Prostate gland (tissue), 2 donors: ENCODE measurements around the gene OR12D3. TPM values are rescaled to one million over a fixed set of nuclear protein-coding genes. Genes with fewer than 3 reads are reported as not detected.

Source experiments
- DNase-seq: peaks from one replicate; pipeline ENCODE4 v3.0.0-alpha.2; 2019; ENCODE audit warnings: low spot score
- H3K27ac ChIP-seq, 2 donors: fragments of 200-600 bp; sonication (generic); 2 replicates each; pipeline ENCODE4 v1.5.1; 2017 to 2019
- H3K27me3 ChIP-seq: fragments of 200-600 bp; sonication (generic); replicated peaks from 2 replicates; pipeline ENCODE4 v1.5.1; 2019; ENCODE audit not compliant: insufficient read depth
- H3K36me3 ChIP-seq, 2 donors: fragments of 200-600 bp; sonication (generic); 1 replicate in 1 of 2; 2 replicates in 1 of 2; pipeline versions ENCODE4 v1.5.1 to v1.8.1; 2017 to 2019
- H3K4me1 ChIP-seq: fragments of 200-600 bp; sonication (generic); replicated peaks from 2 replicates; pipeline ENCODE4 v1.5.1; 2019
- H3K4me3 ChIP-seq, 2 donors: fragments of 200-600 bp; sonication (generic); 2 replicates each; pipeline ENCODE4 v1.5.1; 2017 to 2019
- H3K9me3 ChIP-seq: fragments of 200-600 bp; sonication (generic); 2 replicates; pipeline ENCODE4 v1.5.1; 2017
- POLR2A ChIP-seq: fragments of 450-650 bp; IDR thresholded peaks from one replicate; pipeline ENCODE4 v1.6.1; 2016; ENCODE audit warnings: antibody characterized with exemption, mild to moderate bottlenecking
- POLR2AphosphoS5 ChIP-seq: sonication (generic); formaldehyde crosslinking; IDR thresholded peaks from one replicate; pipeline ENCODE4 v1.6.1; 2017; ENCODE audit warnings: antibody characterized with exemption
- WGBS: methylation state at CpG from one replicate; pipeline ENCODE4 v1.1.5; 2018; 5-methylcytosine and 5-hydroxymethylcytosine counted together
- intact Hi-C: fragments of 100-400 bp; cut with DNase I; formaldehyde crosslinking; loops from one replicate; pipeline ENCODE4 v1.14.2; 2022
- total RNA-seq, 2 donors: library from RNA; depleted of rRNA; stranded (reverse); fragments of >200 nt; gene quantifications; one replicate each; pipeline ENCODE4 v1.1.0, GENCODE V29; 2016
- TF ChIP-seq, protein P1 (sequence below), 4 experiments: fragments of 200-600 bp in 2 of 4; fragments of 450-650 bp in 2 of 4; sonication (generic) in 2 of 4; IDR thresholded peaks; 1 replicate in 3 of 4; 2 replicates in 1 of 4; pipeline ENCODE4 v1.5.1; 2016 to 2019; ENCODE audit warnings: antibody characterized with exemption in 4 of 4, mild to moderate bottlenecking in 2 of 4, moderate library complexity in 2 of 4

The OR12D3 gene, protein sequence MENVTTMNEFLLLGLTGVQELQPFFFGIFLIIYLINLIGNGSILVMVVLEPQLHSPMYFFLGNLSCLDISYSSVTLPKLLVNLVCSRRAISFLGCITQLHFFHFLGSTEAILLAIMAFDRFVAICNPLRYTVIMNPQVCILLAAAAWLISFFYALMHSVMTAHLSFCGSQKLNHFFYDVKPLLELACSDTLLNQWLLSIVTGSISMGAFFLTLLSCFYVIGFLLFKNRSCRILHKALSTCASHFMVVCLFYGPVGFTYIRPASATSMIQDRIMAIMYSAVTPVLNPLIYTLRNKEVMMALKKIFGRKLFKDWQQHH
- not detected for total RNA-seq

DNA sequence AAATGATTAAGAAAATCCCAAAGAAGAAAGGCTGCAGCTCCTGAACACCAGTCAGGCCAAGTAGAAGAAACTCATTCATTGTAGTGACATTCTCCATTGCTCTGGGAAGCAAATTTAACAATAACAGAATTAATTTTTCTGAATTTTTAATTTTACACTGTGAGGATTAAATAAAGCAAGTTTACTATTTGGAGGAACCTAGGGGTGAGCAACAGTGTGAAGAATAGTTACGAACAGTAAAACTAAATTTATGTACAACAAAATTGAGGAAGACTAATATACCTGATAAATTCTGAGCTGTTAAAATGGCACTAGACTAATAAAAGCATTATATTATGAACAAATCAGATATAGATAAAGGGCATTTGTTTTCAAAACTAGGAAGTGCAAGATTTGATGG, at the start of gene OR12D3:
Gene OR12D3 (minus strand): TSS at position 101 of the 400 bp plus-strand sequence. CDS start 4 bp downstream, at position 97.
- Histone ChIP-seq H3K27me3 (no peaks in the 10 kb centered on the region), H3K9me3 (no peaks in the 10 kb centered on the region), H3K4me3 (no peak within 1 kb of the TSS), H3K27ac (no peak within 1 kb of the TSS), H3K36me3 (no peaks in the 10 kb centered on the region), H3K4me1 (no peaks in the 10 kb centered on the region)
- 93% methylated on average over 1 of the region's 1 CpG for WGBS
- TF ChIP-seq POLR2A (no peak), POLR2AphosphoS5 (no peak)
- TF ChIP-seq, protein P1, sequence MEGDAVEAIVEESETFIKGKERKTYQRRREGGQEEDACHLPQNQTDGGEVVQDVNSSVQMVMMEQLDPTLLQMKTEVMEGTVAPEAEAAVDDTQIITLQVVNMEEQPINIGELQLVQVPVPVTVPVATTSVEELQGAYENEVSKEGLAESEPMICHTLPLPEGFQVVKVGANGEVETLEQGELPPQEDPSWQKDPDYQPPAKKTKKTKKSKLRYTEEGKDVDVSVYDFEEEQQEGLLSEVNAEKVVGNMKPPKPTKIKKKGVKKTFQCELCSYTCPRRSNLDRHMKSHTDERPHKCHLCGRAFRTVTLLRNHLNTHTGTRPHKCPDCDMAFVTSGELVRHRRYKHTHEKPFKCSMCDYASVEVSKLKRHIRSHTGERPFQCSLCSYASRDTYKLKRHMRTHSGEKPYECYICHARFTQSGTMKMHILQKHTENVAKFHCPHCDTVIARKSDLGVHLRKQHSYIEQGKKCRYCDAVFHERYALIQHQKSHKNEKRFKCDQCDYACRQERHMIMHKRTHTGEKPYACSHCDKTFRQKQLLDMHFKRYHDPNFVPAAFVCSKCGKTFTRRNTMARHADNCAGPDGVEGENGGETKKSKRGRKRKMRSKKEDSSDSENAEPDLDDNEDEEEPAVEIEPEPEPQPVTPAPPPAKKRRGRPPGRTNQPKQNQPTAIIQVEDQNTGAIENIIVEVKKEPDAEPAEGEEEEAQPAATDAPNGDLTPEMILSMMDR (IDR thresholded peaks at IDR 0.05), result no peak
- no peak for DNase-seq
- intact Hi-C loops, result no loop called here

DNA sequence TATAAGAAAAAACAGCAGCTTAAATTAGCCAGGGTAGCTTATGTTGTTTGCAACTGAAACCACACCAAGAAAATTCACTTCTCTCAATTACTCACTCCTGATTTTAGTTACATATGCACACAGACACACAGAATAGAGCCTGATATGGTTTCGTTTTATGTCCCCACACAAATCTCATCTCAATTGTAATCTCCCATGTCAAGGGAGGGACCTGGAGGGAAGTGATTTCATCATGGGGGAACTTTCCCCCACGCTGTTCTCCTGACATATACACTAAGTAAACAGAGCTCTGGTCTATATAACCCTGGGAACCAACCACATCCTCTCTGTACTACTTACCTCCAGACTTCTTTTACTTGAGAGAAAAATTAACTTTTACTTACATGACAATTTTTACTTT, 49.5 kb upstream of the OR12D3 start:
- H3K27ac ChIP-seq, result no peak overlapping the region
- H3K4me1 ChIP-seq, result no peaks in the 10 kb centered on the region
- no peak overlapping the region for H3K4me3 ChIP-seq
- 58% methylated on average over 2 of the region's 2 CpGs for WGBS
- DNase-seq, result no peak
- no peaks in the 10 kb centered on the region for H3K9me3 ChIP-seq
- no peaks in the 10 kb centered on the region for H3K27me3 ChIP-seq
- intact Hi-C loops, result no loop called here
- TF ChIP-seq POLR2A (no peak), POLR2AphosphoS5 (no peak)
- TF ChIP-seq, protein P1 (IDR thresholded peaks at IDR 0.05), result no peak
- H3K36me3 ChIP-seq, result no peaks in the 10 kb centered on the region

DNA sequence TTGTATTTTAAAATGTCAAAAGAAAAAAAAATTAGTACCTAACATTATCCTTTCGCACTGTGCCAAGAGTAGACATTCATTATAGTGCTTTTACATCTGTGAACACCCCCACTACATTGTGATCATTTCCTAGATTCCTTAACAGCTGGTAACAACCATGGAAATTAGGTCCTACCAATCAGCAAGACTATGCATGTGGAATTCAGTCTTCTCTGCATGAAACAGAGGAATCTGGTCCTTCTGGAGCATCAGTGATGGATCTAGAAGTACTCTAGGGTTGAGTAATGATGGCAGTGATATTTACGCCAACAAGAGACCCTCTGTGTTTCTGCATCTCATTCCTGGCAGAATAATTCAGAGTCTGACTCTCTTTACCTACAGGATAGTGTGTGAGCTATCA, 49.1 kb upstream of the OR12D3 start:
- no peak for DNase-seq
- H3K27ac ChIP-seq, result no peak overlapping the region
- H3K4me3 ChIP-seq, result no peak overlapping the region
- intact Hi-C loops, result no loop called here
- no peaks in the 10 kb centered on the region for H3K4me1 ChIP-seq
- H3K36me3 ChIP-seq, result no peaks in the 10 kb centered on the region
- H3K9me3 ChIP-seq, result no peaks in the 10 kb centered on the region
- H3K27me3 ChIP-seq, result no peaks in the 10 kb centered on the region
- WGBS, result 84% methylated on average over 2 of the region's 2 CpGs
- TF ChIP-seq POLR2A (no peak), POLR2AphosphoS5 (no peak)
- TF ChIP-seq, protein P1 (IDR thresholded peaks at IDR 0.05), result no peak

DNA sequence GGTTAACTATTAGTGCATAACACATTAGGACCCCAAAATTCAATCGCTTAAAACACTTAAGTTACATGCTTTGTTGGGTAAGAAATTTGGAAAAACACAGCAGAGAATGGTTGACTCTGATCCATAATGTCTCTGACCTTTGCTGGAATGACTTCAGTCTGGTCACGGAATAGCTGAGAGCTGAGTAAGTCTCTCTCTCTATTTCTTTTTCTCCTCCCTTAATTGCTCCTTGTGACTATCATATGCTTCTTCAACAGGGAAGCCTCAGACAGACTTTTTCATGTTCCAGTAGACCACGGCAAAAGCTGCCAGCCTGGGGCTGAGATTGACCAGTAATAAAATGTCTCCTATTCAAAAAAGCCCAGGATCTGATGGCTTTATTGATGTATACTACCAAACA, 44.4 kb upstream of the OR12D3 start:
- Histone ChIP-seq H3K36me3 (no peaks in the 10 kb centered on the region), H3K9me3 (no peaks in the 10 kb centered on the region), H3K4me3 (no peak overlapping the region), H3K27me3 (no peaks in the 10 kb centered on the region), H3K4me1 (no peaks in the 10 kb centered on the region), H3K27ac (no peak overlapping the region)
- TF ChIP-seq POLR2AphosphoS5 (no peak), POLR2A (no peak)
- TF ChIP-seq, protein P1 (IDR thresholded peaks at IDR 0.05), result no peak
- no peak for DNase-seq
- WGBS, result 42% methylated on average over 3 of the region's 3 CpGs
- intact Hi-C loops, result no loop called here

DNA sequence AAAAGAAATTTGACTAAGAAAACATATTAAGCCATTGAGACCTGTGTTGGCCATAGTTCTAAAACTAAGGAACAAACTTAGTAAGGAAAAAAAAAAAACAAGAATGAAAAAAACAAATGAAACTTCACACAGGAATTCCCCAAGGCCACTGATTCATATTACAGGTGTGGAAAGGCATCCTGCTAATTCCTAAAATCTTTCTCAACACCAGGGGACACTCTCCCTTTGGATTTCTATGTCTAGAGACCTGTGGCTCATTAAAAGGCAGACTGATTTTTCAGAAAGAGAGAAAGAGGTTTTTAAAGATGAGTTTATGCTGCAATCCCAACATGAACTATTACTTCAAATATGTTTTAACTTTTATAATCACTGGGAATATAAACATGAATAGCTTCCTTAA, 39.5 kb upstream of the OR12D3 start, which contains the start of gene OR12D1:
Gene OR12D1 (plus strand): TSS at position 341 of the 400 bp plus-strand sequence.
- Histone ChIP-seq H3K27ac (no peak within 1 kb of the TSS), H3K9me3 (no peaks in the 10 kb centered on the region), H3K36me3 (no peaks in the 10 kb centered on the region), H3K4me3 (no peak within 1 kb of the TSS), H3K27me3 (no peaks in the 10 kb centered on the region), H3K4me1 (no peaks in the 10 kb centered on the region)
- DNase-seq, result no peak
- intact Hi-C loops, result no loop called here
- TF ChIP-seq POLR2A, result no peak
